Measurements from ENCODE around the gene OR56B4. TPM values are rescaled to one million over a fixed set of nuclear protein-coding genes. Genes with fewer than 3 reads are reported as not detected.
"Not testable (repeated sequence)": the region's sequence is repeated elsewhere in the genome, so short reads cannot be mapped to it uniquely, and the experiment has no call there.

OR56B4 gene
- total RNA-seq = not detected

GRCh38 chr11:6107384-6107783 lies at the start of gene OR56B4:
OR56B4 (plus strand) TSS chr11:6107684; CDS start chr11:6107779, 95 bp downstream.
- not testable (repeated sequence) for H3K4me3 ChIP-seq, H3K27me3 ChIP-seq, H3K9me3 ChIP-seq, H3K36me3 ChIP-seq, H3K4me1 ChIP-seq, H3K27ac ChIP-seq, ATAC-seq
- WGBS, 2 donors (ENCODE audit: low coverage in 1 of 2) = 80 to 86% methylated on average over 1 to 6 of the region's 6 CpGs

GRCh38 chr11:6061475-6061874 lies 46.0 kb upstream of the OR56B4 start:
- H3K9me3 ChIP-seq = no peaks in the 10 kb centered on the region
- WGBS, 2 donors (ENCODE audit: low coverage in 1 of 2) = 40 to 82% methylated on average over 2 to 3 of the region's 3 CpGs

GRCh38 chr11:6062691-6063358 lies 44.7 kb upstream of the OR56B4 start:
- no peak overlapping the region for H3K27ac ChIP-seq
- WGBS, 2 donors (ENCODE audit: low coverage in 1 of 2) = 80% methylated on average over 5 of the region's 5 CpGs; no CpG with 5 or more reads in 1 of the 2 donors
- no peak for ATAC-seq
- H3K9me3 ChIP-seq = no peaks in the 10 kb centered on the region
- TF ChIP-seq POLR2AphosphoS5 (IDR thresholded peaks at IDR 0.05) (no peak), EP300 (IDR thresholded peaks at IDR 0.05) (no peak)
- H3K36me3 ChIP-seq = no peaks in the 10 kb centered on the region
- H3K4me1 ChIP-seq = no peaks in the 10 kb centered on the region
- no peaks in the 10 kb centered on the region for H3K27me3 ChIP-seq
- no peak overlapping the region for H3K4me3 ChIP-seq

More at GRCh38 chr11:6061475-6061874, 46.0 kb upstream of the OR56B4 start:
- no peak overlapping the region for H3K4me3 ChIP-seq
- no peaks in the 10 kb centered on the region for H3K27me3 ChIP-seq
- H3K36me3 ChIP-seq = no peaks in the 10 kb centered on the region
- TF ChIP-seq POLR2A (IDR thresholded peaks at IDR 0.05) = no peak
- no peak for TF ChIP-seq POLR2AphosphoS5 (IDR thresholded peaks at IDR 0.05)
- TF ChIP-seq EP300 (IDR thresholded peaks at IDR 0.05) = no peak
- no peak for TF ChIP-seq CTCF (IDR thresholded peaks at IDR 0.05)
- ATAC-seq = no peak
- no peaks in the 10 kb centered on the region for H3K4me1 ChIP-seq
- no peak overlapping the region for H3K27ac ChIP-seq

- Histone ChIP-seq H3K4me1 (no peaks in the 10 kb centered on the region), H3K27ac (no peak overlapping the region), H3K27me3 (no peaks in the 10 kb centered on the region), H3K4me3 (no peak overlapping the region), H3K9me3 (no peaks in the 10 kb centered on the region), H3K36me3 (no peaks in the 10 kb centered on the region)
- 50 to 60% methylated on average over 4 of the region's 4 CpGs for WGBS, 2 donors (ENCODE audit: low coverage in 1 of 2)
- TF ChIP-seq POLR2A (IDR thresholded peaks at IDR 0.05) (no peak), EP300 (IDR thresholded peaks at IDR 0.05) (no peak), POLR2AphosphoS5 (IDR thresholded peaks at IDR 0.05) (no peak), CTCF (IDR thresholded peaks at IDR 0.05) (no peak)
- no peak for ATAC-seq
These were observed 40.0 kb upstream of the OR56B4 start for GRCh38 chr11:6067502-6067901.

- not testable (repeated sequence) for H3K4me1 ChIP-seq, H3K4me3 ChIP-seq, ATAC-seq, H3K36me3 ChIP-seq, H3K27ac ChIP-seq, H3K27me3 ChIP-seq
- H3K9me3 ChIP-seq = peaks cover 0 to 11% (median 0%) of the 10 kb centered on the region in 3 donors
- WGBS, 2 donors (ENCODE audit: low coverage in 1 of 2) = 52 to 100% methylated on average over 1 to 2 of the region's 2 CpGs
These were observed 31.0 kb upstream of the OR56B4 start for GRCh38 chr11:6076443-6076842.

- no peak overlapping the region for H3K4me3 ChIP-seq
- no peaks in the 10 kb centered on the region for H3K36me3 ChIP-seq
- ATAC-seq = no peak
- TF ChIP-seq POLR2A (IDR thresholded peaks at IDR 0.05) (no peak), POLR2AphosphoS5 (IDR thresholded peaks at IDR 0.05) (no peak), EP300 (IDR thresholded peaks at IDR 0.05) (no peak), CTCF (IDR thresholded peaks at IDR 0.05) (no peak)
- no peak overlapping the region for H3K27ac ChIP-seq
- 89 to 91% methylated on average over 6 of the region's 6 CpGs for WGBS, 2 donors (ENCODE audit: low coverage in 1 of 2)
- H3K9me3 ChIP-seq = peaks cover 0 to 11% (median 0%) of the 10 kb centered on the region in 3 donors
- no peaks in the 10 kb centered on the region for H3K4me1 ChIP-seq
- no peaks in the 10 kb centered on the region for H3K27me3 ChIP-seq
These were observed 29.8 kb upstream of the OR56B4 start for GRCh38 chr11:6077723-6078122.
